ENCODE results near the gene POC1A. TPM values are rescaled to one million over a fixed set of nuclear protein-coding genes. Genes with fewer than 3 reads are reported as not detected.

The POC1A gene
- total RNA-seq, 1 experiment from 2014 or later, result 25.7 TPM

DNA sequence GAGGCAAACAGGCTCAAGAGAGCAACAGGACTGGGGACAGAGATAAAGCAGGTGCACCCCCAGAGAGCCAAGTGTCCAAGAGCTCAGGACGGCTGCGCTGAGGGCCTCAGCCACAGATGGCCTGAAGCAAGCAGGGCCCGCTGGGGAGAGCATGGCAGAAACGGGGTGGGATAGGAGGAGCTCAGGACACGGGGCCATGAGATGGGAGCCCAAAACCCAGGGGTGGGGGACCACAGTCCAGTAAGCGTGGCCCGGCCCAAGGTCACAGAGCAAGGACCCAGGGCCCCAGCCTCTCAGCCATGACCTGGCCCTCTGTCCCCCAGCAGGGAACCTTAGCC, 107.4 kb downstream of the POC1A start:
- ChIA-PET CTCF (interaction anchor here (0.7 to 1.0 kb wide), 2 partner anchors 11 to 46 kb away, joined by 3 to 4 read pairs; no protein-coding TSS in a partner anchor), POLR2A (no interaction called here)
- intact Hi-C loops (cut with micrococcal nuclease; ENCODE audit: unreplicated experiment), result no loop called here
- no peaks in the 10 kb centered on the region for H3K9me3 ChIP-seq (ENCODE audit: control insufficient read depth, insufficient read depth, low read depth, low read length)
- no peak for DNase-seq (ENCODE audit: low read depth, low spot score)
- peaks cover 21% of the 10 kb centered on the region for H3K4me1 ChIP-seq (ENCODE audit: control insufficient read depth, insufficient read depth, low read length)
- no TSS peak for BruUV-seq (replicated peaks)
- ATAC-seq, result peak; percentile 48
- TF ChIP-seq POLR2AphosphoS5 (IDR thresholded peaks at IDR 0.05; ENCODE audit: low read depth, low read length) (no peak), SIN3A (IDR thresholded peaks at IDR 0.05; ENCODE audit: borderline replicate concordance, insufficient read depth, low read depth, low read length) (no peak), TCF7L2 (IDR thresholded peaks at IDR 0.05; ENCODE audit: low read depth, low read length) (no peak)
- TF ChIP-seq, protein P1, sequence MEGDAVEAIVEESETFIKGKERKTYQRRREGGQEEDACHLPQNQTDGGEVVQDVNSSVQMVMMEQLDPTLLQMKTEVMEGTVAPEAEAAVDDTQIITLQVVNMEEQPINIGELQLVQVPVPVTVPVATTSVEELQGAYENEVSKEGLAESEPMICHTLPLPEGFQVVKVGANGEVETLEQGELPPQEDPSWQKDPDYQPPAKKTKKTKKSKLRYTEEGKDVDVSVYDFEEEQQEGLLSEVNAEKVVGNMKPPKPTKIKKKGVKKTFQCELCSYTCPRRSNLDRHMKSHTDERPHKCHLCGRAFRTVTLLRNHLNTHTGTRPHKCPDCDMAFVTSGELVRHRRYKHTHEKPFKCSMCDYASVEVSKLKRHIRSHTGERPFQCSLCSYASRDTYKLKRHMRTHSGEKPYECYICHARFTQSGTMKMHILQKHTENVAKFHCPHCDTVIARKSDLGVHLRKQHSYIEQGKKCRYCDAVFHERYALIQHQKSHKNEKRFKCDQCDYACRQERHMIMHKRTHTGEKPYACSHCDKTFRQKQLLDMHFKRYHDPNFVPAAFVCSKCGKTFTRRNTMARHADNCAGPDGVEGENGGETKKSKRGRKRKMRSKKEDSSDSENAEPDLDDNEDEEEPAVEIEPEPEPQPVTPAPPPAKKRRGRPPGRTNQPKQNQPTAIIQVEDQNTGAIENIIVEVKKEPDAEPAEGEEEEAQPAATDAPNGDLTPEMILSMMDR (IDR thresholded peaks at IDR 0.05), result no peak
- TF ChIP-seq, protein P2, sequence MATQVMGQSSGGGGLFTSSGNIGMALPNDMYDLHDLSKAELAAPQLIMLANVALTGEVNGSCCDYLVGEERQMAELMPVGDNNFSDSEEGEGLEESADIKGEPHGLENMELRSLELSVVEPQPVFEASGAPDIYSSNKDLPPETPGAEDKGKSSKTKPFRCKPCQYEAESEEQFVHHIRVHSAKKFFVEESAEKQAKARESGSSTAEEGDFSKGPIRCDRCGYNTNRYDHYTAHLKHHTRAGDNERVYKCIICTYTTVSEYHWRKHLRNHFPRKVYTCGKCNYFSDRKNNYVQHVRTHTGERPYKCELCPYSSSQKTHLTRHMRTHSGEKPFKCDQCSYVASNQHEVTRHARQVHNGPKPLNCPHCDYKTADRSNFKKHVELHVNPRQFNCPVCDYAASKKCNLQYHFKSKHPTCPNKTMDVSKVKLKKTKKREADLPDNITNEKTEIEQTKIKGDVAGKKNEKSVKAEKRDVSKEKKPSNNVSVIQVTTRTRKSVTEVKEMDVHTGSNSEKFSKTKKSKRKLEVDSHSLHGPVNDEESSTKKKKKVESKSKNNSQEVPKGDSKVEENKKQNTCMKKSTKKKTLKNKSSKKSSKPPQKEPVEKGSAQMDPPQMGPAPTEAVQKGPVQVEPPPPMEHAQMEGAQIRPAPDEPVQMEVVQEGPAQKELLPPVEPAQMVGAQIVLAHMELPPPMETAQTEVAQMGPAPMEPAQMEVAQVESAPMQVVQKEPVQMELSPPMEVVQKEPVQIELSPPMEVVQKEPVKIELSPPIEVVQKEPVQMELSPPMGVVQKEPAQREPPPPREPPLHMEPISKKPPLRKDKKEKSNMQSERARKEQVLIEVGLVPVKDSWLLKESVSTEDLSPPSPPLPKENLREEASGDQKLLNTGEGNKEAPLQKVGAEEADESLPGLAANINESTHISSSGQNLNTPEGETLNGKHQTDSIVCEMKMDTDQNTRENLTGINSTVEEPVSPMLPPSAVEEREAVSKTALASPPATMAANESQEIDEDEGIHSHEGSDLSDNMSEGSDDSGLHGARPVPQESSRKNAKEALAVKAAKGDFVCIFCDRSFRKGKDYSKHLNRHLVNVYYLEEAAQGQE (IDR thresholded peaks at IDR 0.05; ENCODE audit: insufficient read depth in 1 of 2, low read depth in 2 of 2, low read length in 1 of 2), result no peak
- H3K4me3 ChIP-seq (ENCODE audit: low read depth in 2 of 2, low read length in 2 of 2), result no peak overlapping the region
- in situ Hi-C loops (cut with HindIII; ENCODE audit: low pct_unique_long_range_greater_than_20kb, low sequenced_read_pairs), result loop anchor here (10.0 kb wide), 1 partner anchor 118 kb away; no protein-coding TSS in a partner anchor
- peak overlapping the region; percentile 61 for H3K27ac ChIP-seq (ENCODE audit: low read length)
- no peaks in the 10 kb centered on the region for H3K36me3 ChIP-seq (ENCODE audit: control insufficient read depth, insufficient read depth, low read length)
- H3K27me3 ChIP-seq (ENCODE audit: control insufficient read depth, insufficient read depth, low read length), result no peaks in the 10 kb centered on the region

DNA sequence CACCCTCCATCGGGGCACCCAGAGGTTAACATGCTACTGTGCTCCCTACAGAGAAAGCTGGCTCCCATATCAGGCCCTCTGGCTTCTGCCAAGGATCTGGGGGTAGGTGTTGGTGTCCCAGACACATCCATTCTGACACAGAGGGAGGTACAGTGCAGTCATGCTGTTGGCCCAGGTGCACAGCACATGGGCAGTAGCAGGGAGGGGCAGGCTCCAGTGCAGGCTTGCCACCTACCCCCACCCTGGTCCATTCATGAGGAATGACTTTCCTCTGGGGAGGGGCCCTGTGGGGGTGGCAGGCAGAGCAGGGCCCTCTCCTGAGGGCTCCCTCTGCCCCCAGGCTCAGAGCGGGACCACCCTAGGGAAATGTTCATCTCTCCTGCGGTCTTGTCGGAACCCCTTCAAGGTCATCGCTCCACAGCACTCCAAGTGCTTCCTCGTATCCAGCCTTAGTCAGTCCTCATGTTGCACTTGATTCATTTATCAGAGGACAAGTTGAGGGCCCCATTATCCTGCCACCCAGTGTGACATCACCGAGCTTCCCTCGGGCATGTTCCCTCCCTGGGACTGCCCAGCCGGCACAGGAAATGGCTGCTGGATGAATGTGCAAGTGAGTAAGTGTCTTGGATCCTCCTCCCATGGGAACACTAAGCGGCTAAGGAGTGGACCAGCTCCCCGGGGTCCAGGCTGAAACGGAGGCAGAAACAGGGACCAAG, 107.9 kb downstream of the POC1A start:
- TF ChIP-seq SIN3A (IDR thresholded peaks at IDR 0.05; ENCODE audit: borderline replicate concordance, insufficient read depth, low read depth, low read length), result no peak
- TF ChIP-seq, protein P2 (IDR thresholded peaks at IDR 0.05; ENCODE audit: insufficient read depth in 1 of 2, low read depth in 2 of 2, low read length in 1 of 2), result no peak
- TF ChIP-seq, protein P1 (IDR thresholded peaks at IDR 0.05), result no peak
- TF ChIP-seq POLR2AphosphoS5 (IDR thresholded peaks at IDR 0.05; ENCODE audit: low read depth, low read length), result no peak
- no peak for TF ChIP-seq TCF7L2 (IDR thresholded peaks at IDR 0.05; ENCODE audit: low read depth, low read length)
- no peak overlapping the region for H3K4me3 ChIP-seq (ENCODE audit: low read depth in 2 of 2, low read length in 2 of 2)
- no peaks in the 10 kb centered on the region for H3K27me3 ChIP-seq (ENCODE audit: control insufficient read depth, insufficient read depth, low read length)
- in situ Hi-C loops (cut with HindIII; ENCODE audit: low pct_unique_long_range_greater_than_20kb, low sequenced_read_pairs) (loop anchor here (10.0 kb wide), 1 partner anchor 118 kb away; no protein-coding TSS in a partner anchor), intact Hi-C loops (cut with micrococcal nuclease; ENCODE audit: unreplicated experiment) (no loop called here)
- no peak for DNase-seq (ENCODE audit: low read depth, low spot score)
- CTCF ChIA-PET, result interaction anchor here (0.6 to 1.0 kb wide), 3 partner anchors 10 to 241 kb away, joined by 3 to 10 read pairs (median 4); no protein-coding TSS in a partner anchor
- no TSS peak for BruUV-seq (replicated peaks)
- H3K9me3 ChIP-seq (ENCODE audit: control insufficient read depth, insufficient read depth, low read depth, low read length), result no peaks in the 10 kb centered on the region
- no peaks in the 10 kb centered on the region for H3K36me3 ChIP-seq (ENCODE audit: control insufficient read depth, insufficient read depth, low read length)
- peak; percentile 87 for ATAC-seq
- H3K4me1 ChIP-seq (ENCODE audit: control insufficient read depth, insufficient read depth, low read length), result peaks cover 21% of the 10 kb centered on the region
- POLR2A ChIA-PET, result no interaction called here
- peak overlapping the region; percentile 61 for H3K27ac ChIP-seq (ENCODE audit: low read length)

Data from Panc1 (cell line).